IMR-90 (cell line): Measurements from ENCODE around the gene PIEZO2. TPM values are rescaled to one million over a fixed set of nuclear protein-coding genes. Genes with fewer than 3 reads are reported as not detected.
A peak's percentile ranks its signal among the peaks of the same experiment; 100 is the strongest.

ENCODE experiments used
- ATAC-seq: fragments of 200-7000 bp; cut with Tn5 transposase; 2 replicates; pipeline ENCODE4 v1.9.1; 2020; ENCODE audit warnings: low read depth, mild to moderate bottlenecking, moderate library complexity
- BruUV-seq: library from RNA; stranded (reverse); fragments of 400-500 nt; replicated peaks from 2 replicates; lab custom pipeline; 2021; lab: Mats Ljungman, UMichigan
- CTCF ChIA-PET: fragments of 300-600 bp; formaldehyde crosslinking; extraction: SDS; loops from one replicate; lab custom pipeline; 2021; ENCODE audit warnings: antibody characterized with exemption; lab: Yijun Ruan, JAX
- POLR2A ChIA-PET: fragments of 300-600 bp; sonication (Branson Sonifier 250); formaldehyde crosslinking; loops from one replicate; lab custom pipeline; 2022; ENCODE audit warnings: antibody characterized with exemption; ENCODE audit not compliant: unreplicated experiment; lab: Charles Lee
- DNase-seq: peaks from one replicate; pipeline ENCODE4 v3.0.0; 2013
- H2AFZ ChIP-seq: replicated peaks from 2 replicates; pipeline ENCODE3; 2013; ENCODE audit warnings: low read length, mild to moderate bottlenecking; ENCODE audit not compliant: poor library complexity
- H2AK5ac ChIP-seq: 2 replicates; pipeline ENCODE4 v1.6.1; 2013; ENCODE audit warnings: low read depth, low read length, inconsistent platforms
- H2AK9ac ChIP-seq: replicated peaks from 2 replicates; pipeline ENCODE3; 2013; ENCODE audit warnings: mild to moderate bottlenecking, low read depth, low read length, moderate library complexity; ENCODE audit not compliant: poor library complexity
- H2BK120ac ChIP-seq: 2 replicates; pipeline ENCODE4 v1.6.1; 2013; ENCODE audit warnings: low read depth, low read length, inconsistent platforms
- H2BK15ac ChIP-seq: 3 replicates; pipeline ENCODE4 v1.6.1; 2013; ENCODE audit warnings: low read depth, low read length, inconsistent platforms
- H2BK20ac ChIP-seq: 2 replicates; pipeline ENCODE4 v1.6.1; 2013; ENCODE audit warnings: low read depth, mild to moderate bottlenecking, inconsistent platforms, low read length, moderate library complexity
- H2BK5ac ChIP-seq: 2 replicates; pipeline ENCODE4 v1.6.1; 2013; ENCODE audit warnings: mild to moderate bottlenecking, low read depth, low read length, inconsistent platforms; ENCODE audit not compliant: poor library complexity, severe bottlenecking
- H3K14ac ChIP-seq: replicated peaks from 2 replicates; pipeline ENCODE4 v1.6.1; 2013; ENCODE audit warnings: low read depth, low read length, inconsistent platforms
- H3K18ac ChIP-seq: 2 replicates; pipeline ENCODE4 v1.6.1; 2013; ENCODE audit warnings: low read depth, low read length, control low read depth
- H3K23ac ChIP-seq: 2 replicates; pipeline ENCODE4 v1.6.1; 2013; ENCODE audit warnings: low read depth, low read length, inconsistent platforms
- H3K27ac ChIP-seq: 2 replicates; pipeline ENCODE4 v1.5.1; 2013; ENCODE audit warnings: mild to moderate bottlenecking, control low read depth, low read length; ENCODE audit not compliant: insufficient read depth
- H3K27me3 ChIP-seq: 2 replicates; pipeline ENCODE4 v1.6.1; 2013; ENCODE audit warnings: low read length; ENCODE audit not compliant: control insufficient read depth, insufficient read depth
- H3K36me3 ChIP-seq: 2 replicates; pipeline ENCODE4 v1.6.1; 2013; ENCODE audit warnings: low read length, mixed read lengths; ENCODE audit not compliant: control insufficient read depth, insufficient read depth
- H3K4ac ChIP-seq: 2 replicates; pipeline ENCODE4 v1.6.1; 2013; ENCODE audit warnings: low read depth, low read length, inconsistent platforms
- H3K4me1 ChIP-seq: 2 replicates; pipeline ENCODE4 v1.6.1; 2013; ENCODE audit warnings: low read length, mixed read lengths; ENCODE audit not compliant: control insufficient read depth, insufficient read depth
- H3K4me2 ChIP-seq: 2 replicates; pipeline ENCODE4 v1.6.1; 2013; ENCODE audit warnings: low read depth, mild to moderate bottlenecking, control low read depth, low read length, moderate library complexity
- H3K4me3 ChIP-seq: 2 replicates; pipeline ENCODE4 v1.5.1; 2013; ENCODE audit warnings: low read depth, mild to moderate bottlenecking, control low read depth, low read length, moderate library complexity; ENCODE audit not compliant: insufficient read depth
- H3K56ac ChIP-seq: 2 replicates; pipeline ENCODE4 v1.6.1; 2013; ENCODE audit warnings: low read length, inconsistent platforms; ENCODE audit not compliant: insufficient read depth; ENCODE audit errors: extremely low read depth
- H3K79me1 ChIP-seq, 2 experiments: 2 replicates each; pipeline ENCODE4 v1.6.1; 2013; ENCODE audit warnings: low read length in 2 of 2, inconsistent platforms in 1 of 2, low read depth in 1 of 2
- H3K9ac ChIP-seq: 2 replicates; pipeline ENCODE4 v1.6.1; 2013; ENCODE audit warnings: low read depth, low read length, control low read depth
- H3K9me1 ChIP-seq: 2 replicates; pipeline ENCODE4 v1.6.1; 2013; ENCODE audit warnings: low read length, inconsistent platforms; ENCODE audit not compliant: insufficient read depth
- H3K9me3 ChIP-seq: 2 replicates; pipeline ENCODE4 v1.6.1; 2013; ENCODE audit warnings: low read length; ENCODE audit not compliant: control insufficient read depth, insufficient read depth
- H4K20me1 ChIP-seq: 2 replicates; pipeline ENCODE4 v1.6.1; 2013; ENCODE audit warnings: low read length, inconsistent platforms; ENCODE audit not compliant: insufficient read depth
- H4K5ac ChIP-seq: 2 replicates; pipeline ENCODE4 v1.6.1; 2013; ENCODE audit warnings: mild to moderate bottlenecking, low read depth, low read length, control low read depth
- H4K8ac ChIP-seq, 2 experiments: 2 replicates each; pipeline ENCODE4 v1.6.1; 2013; ENCODE audit warnings: low read depth in 2 of 2, low read length in 2 of 2, control low read depth in 1 of 2, inconsistent platforms in 1 of 2
- H4K91ac ChIP-seq: 2 replicates; pipeline ENCODE4 v1.6.1; 2013; ENCODE audit warnings: low read depth, low read length, inconsistent platforms; ENCODE audit not compliant: insufficient read depth
- BHLHE40 ChIP-seq: fragments of 150-350 bp; IDR thresholded peaks from 2 replicates; pipeline ENCODE4 v1.6.1; 2016; ENCODE audit warnings: mild to moderate bottlenecking, low read depth, low read length
- CHD1 ChIP-seq: IDR thresholded peaks from 2 replicates; pipeline ENCODE4 v1.6.1; 2012; ENCODE audit warnings: low read depth, low read length, improper control_type of control experiment
- FOS ChIP-seq: fragments of 150-350 bp; IDR thresholded peaks from 2 replicates; pipeline ENCODE4 v1.6.1; 2016; ENCODE audit warnings: low read depth, low read length
- MAFK ChIP-seq: IDR thresholded peaks from 2 replicates; pipeline ENCODE4 v1.6.1; 2012; ENCODE audit warnings: low read depth, low read length, improper control_type of control experiment
- MAZ ChIP-seq: IDR thresholded peaks from 2 replicates; pipeline ENCODE4 v1.6.1; 2012; ENCODE audit warnings: low read depth, mild to moderate bottlenecking, low read length, improper control_type of control experiment, moderate library complexity, borderline replicate concordance
- MXI1 ChIP-seq: IDR thresholded peaks from 2 replicates; pipeline ENCODE4 v1.6.1; 2012; ENCODE audit warnings: low read depth, mild to moderate bottlenecking, low read length, moderate library complexity, borderline replicate concordance
- NFE2L2 ChIP-seq: fragments of 150-350 bp; IDR thresholded peaks from 2 replicates; pipeline ENCODE4 v1.6.1; 2016; ENCODE audit warnings: low read depth, mild to moderate bottlenecking, low read length
- POLR2A ChIP-seq: IDR thresholded peaks from 2 replicates; pipeline ENCODE4 v1.6.1; 2012; ENCODE audit warnings: mild to moderate bottlenecking, low read depth, low read length
- RAD21 ChIP-seq: IDR thresholded peaks from 2 replicates; pipeline ENCODE4 v1.6.1; 2012; ENCODE audit warnings: low read length, improper control_type of control experiment
- RCOR1 ChIP-seq: IDR thresholded peaks from 2 replicates; pipeline ENCODE4 v1.6.1; 2012; ENCODE audit warnings: mild to moderate bottlenecking, low read length, improper control_type of control experiment; ENCODE audit not compliant: insufficient replicate concordance
- SMC3 ChIP-seq: fragments of 150-350 bp; IDR thresholded peaks from 2 replicates; pipeline ENCODE4 v1.6.1; 2016; ENCODE audit warnings: low read depth, mild to moderate bottlenecking, antibody characterized with exemption, low read length, moderate library complexity
- WGBS, 2 experiments: methylation state at CpG; one replicate each; pipeline versions ENCODE4 v1.1.5 to v1.1.7; 2013; ENCODE audit warnings: missing lambda C conversion rate in 2 of 2; ENCODE audit not compliant: insufficient read length in 1 of 2; ENCODE audit errors: extremely low coverage in 2 of 2; 5-methylcytosine and 5-hydroxymethylcytosine counted together
- dilution Hi-C: fragments of 300-500 bp; cut with HindIII; formaldehyde crosslinking; loops from one replicate; pipeline ENCODE4 v1.14.3; 2018; ENCODE audit warnings: low sequenced_read_pairs; ENCODE audit not compliant: unreplicated experiment
- in situ Hi-C: fragments of 300-500 bp; cut with MboI; formaldehyde crosslinking; loops from 3 replicates; pipeline ENCODE4 v1.14.3; 2019; ENCODE audit warnings: low sequenced_read_pairs, inconsistent platforms, mixed read lengths
- intact Hi-C: fragments of 100-400 bp; cut with micrococcal nuclease; formaldehyde crosslinking; loops from 2 replicates; pipeline ENCODE4 v1.10.0; 2022
- polyA plus RNA-seq, 3 experiments: library from polyadenylated mRNA; depleted of rRNA; stranded (reverse); fragments of >200 nt; gene quantifications; 2 replicates each; pipeline ENCODE4 v1.2.3, GENCODE V29; 2012; ENCODE audit warnings: low replicate concordance in 1 of 3
- total RNA-seq: library from RNA; depleted of rRNA; stranded (reverse); fragments of >200 nt; gene quantifications from 2 replicates; pipeline ENCODE4 v1.2.3, GENCODE V29; 2012
- TF ChIP-seq, protein P1 (sequence below): conservative IDR thresholded peaks from 2 replicates; pipeline ENCODE4 v1.5.1; 2012; ENCODE audit warnings: mild to moderate bottlenecking, low read depth, low read length, improper control_type of control experiment
- TF ChIP-seq, protein P2 (sequence below): fragments of 150-350 bp; IDR thresholded peaks from 2 replicates; pipeline ENCODE4 v1.6.1; 2017; ENCODE audit warnings: mild to moderate bottlenecking, antibody characterized with exemption, low read length, low read depth
- TF ChIP-seq, protein P3 (sequence below): fragments of 150-350 bp; IDR thresholded peaks from 2 replicates; pipeline ENCODE4 v1.6.1; 2016; ENCODE audit warnings: low read depth, mild to moderate bottlenecking, low read length, moderate library complexity, borderline replicate concordance

PIEZO2 gene
- total and polyA plus RNA-seq, 2 of the 4 experiments (the other 2 are of a cell fraction), result 2.4 to 4.1 TPM

DNA sequence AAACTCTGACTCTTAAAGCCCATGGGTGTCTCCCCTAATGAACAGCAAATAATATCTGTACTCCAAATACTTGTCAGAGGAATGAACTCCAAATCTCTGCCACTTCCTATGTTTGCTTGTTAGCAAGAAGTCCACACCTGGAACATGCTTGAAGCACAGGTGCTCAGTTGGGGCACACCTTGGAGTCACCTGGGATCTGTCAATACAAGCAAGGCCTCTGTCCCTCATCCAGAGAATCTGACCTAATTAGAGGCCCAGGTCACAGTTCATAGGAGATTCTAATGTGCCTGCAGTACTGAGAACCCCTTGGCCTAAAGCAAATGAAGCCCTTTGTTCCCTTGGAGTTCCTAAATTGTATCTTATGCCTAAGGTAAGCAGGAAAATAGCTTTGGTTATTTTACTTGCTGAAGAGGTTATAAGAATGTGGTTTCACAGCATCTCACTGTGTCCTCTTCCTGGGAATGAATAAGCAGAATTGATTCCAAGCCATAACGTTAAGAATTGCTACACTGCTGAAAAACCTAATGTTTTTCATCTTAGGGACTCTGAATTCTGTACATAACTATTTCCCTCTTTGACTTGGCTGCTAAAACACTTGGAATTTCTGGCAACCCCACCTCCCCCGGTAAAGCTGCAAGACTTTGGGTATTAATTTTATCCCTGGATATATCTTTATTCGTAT, 113.4 kb downstream of the PIEZO2 start:
- Histone ChIP-seq H2BK5ac (no peak overlapping the region), H3K4ac (no peak overlapping the region; the same call in 1 of the 2 replicates), H4K20me1 (no peaks in the 10 kb centered on the region), H4K8ac (peak overlapping the region in 1 of 2 experiments; percentile 13; a peak in 1 of 4 replicates), H3K4me2 (no peak overlapping the region), H2AK9ac (no peak overlapping the region), H3K79me1 (peaks cover 0 to 5% of the 10 kb centered on the region in 2 experiments; a peak in 1 of 4 replicates), H3K14ac (peak overlapping the region; percentile 37), H4K5ac (no peak overlapping the region), H3K4me3 (no peak overlapping the region), H2AK5ac (peak overlapping the region; percentile 10; the same call in 1 of the 2 replicates), H2BK20ac (peak overlapping the region; percentile 22), H3K18ac (no peak overlapping the region), H3K27me3 (no peaks in the 10 kb centered on the region), H3K27ac (no peak overlapping the region), H3K23ac (no peak overlapping the region), H3K56ac (no peak overlapping the region), H3K36me3 (no peaks in the 10 kb centered on the region), H2BK15ac (no peak overlapping the region), H3K4me1 (peaks cover 6% of the 10 kb centered on the region; the same call in 1 of the 2 replicates), H4K91ac (no peak overlapping the region), H2BK120ac (no peak overlapping the region), H3K9ac (no peak overlapping the region), H3K9me1 (peaks cover 7% of the 10 kb centered on the region; the same call in 1 of the 2 replicates), H2AFZ (no peak overlapping the region), H3K9me3 (no peaks in the 10 kb centered on the region)
- in situ Hi-C loops (no loop called here), intact Hi-C loops (no loop called here), dilution Hi-C loops (no loop called here)
- DNase-seq, result peak; percentile 28
- WGBS, 2 experiments, result no CpG with 5 or more reads among the region's 3 CpGs
- peak; percentile 40; the same call in 1 of the 2 replicates for ATAC-seq
- ChIA-PET POLR2A (interaction anchor here (0.6 kb wide), 1 partner anchor 21 kb away, joined by 3 read pairs; no protein-coding TSS in a partner anchor), CTCF (interaction anchor here (1.0 kb wide), 1 partner anchor 118 kb away, joined by 3 read pairs; no protein-coding TSS in a partner anchor)
- TF ChIP-seq MAZ (no peak), MXI1 (no peak), SMC3 (no peak), POLR2A (no peak), MAFK (no peak), CHD1 (no peak), RAD21 (no peak), NFE2L2 (no peak), RCOR1 (no peak), BHLHE40 (no peak), FOS (no peak)
- TF ChIP-seq, protein P1, sequence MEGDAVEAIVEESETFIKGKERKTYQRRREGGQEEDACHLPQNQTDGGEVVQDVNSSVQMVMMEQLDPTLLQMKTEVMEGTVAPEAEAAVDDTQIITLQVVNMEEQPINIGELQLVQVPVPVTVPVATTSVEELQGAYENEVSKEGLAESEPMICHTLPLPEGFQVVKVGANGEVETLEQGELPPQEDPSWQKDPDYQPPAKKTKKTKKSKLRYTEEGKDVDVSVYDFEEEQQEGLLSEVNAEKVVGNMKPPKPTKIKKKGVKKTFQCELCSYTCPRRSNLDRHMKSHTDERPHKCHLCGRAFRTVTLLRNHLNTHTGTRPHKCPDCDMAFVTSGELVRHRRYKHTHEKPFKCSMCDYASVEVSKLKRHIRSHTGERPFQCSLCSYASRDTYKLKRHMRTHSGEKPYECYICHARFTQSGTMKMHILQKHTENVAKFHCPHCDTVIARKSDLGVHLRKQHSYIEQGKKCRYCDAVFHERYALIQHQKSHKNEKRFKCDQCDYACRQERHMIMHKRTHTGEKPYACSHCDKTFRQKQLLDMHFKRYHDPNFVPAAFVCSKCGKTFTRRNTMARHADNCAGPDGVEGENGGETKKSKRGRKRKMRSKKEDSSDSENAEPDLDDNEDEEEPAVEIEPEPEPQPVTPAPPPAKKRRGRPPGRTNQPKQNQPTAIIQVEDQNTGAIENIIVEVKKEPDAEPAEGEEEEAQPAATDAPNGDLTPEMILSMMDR, result no peak
- TF ChIP-seq, protein P2, sequence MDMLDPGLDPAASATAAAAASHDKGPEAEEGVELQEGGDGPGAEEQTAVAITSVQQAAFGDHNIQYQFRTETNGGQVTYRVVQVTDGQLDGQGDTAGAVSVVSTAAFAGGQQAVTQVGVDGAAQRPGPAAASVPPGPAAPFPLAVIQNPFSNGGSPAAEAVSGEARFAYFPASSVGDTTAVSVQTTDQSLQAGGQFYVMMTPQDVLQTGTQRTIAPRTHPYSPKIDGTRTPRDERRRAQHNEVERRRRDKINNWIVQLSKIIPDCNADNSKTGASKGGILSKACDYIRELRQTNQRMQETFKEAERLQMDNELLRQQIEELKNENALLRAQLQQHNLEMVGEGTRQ, result no peak
- TF ChIP-seq, protein P3, sequence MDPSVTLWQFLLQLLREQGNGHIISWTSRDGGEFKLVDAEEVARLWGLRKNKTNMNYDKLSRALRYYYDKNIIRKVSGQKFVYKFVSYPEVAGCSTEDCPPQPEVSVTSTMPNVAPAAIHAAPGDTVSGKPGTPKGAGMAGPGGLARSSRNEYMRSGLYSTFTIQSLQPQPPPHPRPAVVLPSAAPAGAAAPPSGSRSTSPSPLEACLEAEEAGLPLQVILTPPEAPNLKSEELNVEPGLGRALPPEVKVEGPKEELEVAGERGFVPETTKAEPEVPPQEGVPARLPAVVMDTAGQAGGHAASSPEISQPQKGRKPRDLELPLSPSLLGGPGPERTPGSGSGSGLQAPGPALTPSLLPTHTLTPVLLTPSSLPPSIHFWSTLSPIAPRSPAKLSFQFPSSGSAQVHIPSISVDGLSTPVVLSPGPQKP, result no peak
- no TSS peak for BruUV-seq
